NT2/D1 (cell line): ENCODE results near the gene HOXB3.

Source experiments
- YY1 ChIP-seq: IDR thresholded peaks from 2 replicates; pipeline ENCODE4 v1.6.1; 2011; ENCODE audit not compliant: insufficient read length, insufficient read depth
- ZNF274 ChIP-seq: IDR thresholded peaks from 2 replicates; pipeline ENCODE4 v1.6.1; 2011; ENCODE audit warnings: mild to moderate bottlenecking, low read depth, low read length

DNA sequence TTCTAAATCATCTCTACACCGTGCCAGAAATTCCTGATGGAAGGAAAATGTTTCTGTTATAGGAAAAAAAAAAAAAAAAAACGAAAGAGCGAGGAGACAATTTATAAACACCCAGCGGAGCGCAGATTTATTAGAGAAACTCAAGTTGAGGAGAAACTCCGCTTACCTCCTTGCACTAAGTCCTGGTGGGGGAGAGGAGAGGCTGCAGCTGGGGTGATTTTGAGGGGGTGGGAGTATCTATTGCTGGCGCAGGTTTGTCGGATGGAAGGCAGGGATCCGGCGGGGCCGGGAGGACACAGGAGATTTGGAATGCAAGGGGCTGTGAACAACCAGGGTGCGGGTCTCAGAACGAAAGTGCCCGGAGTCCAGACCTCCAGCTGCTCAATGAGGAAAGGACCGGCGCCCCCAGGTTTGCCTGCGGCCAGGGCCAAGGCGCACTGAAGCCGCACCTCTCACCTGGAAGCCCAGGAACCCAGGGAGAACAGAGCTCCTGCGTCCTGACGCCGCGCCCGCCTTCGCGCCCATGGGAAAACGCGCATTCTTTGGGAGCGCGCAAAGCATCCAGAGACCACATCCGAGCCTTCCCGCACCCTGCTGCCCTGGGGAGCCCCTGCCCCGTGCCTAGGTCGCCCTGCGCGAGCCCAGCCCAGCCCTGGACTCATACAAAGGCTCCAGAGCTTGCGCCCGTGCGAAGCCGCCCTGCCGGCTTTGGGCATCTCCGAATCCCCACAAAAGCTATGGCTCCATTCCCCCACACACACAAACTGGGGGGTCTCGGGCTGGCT, 27.6 kb upstream of the HOXB3 start:
- no peak for TF ChIP-seq YY1
- no peak for TF ChIP-seq ZNF274
